Heart right ventricle (tissue), 16 donors: Measurements from ENCODE around the gene MOB3B. TPM values are rescaled to one million over a fixed set of nuclear protein-coding genes. Genes with fewer than 3 reads are reported as not detected.
A peak's percentile ranks its signal among the peaks of the same experiment; 100 is the strongest.

Experiments used
- ATAC-seq, 8 donors: fragments of 200-7000 bp; cut with Tn5 transposase; one replicate each; pipeline ENCODE4 v1.9.1; 2020; ENCODE audit warnings: mild to moderate bottlenecking in 8 of 8, moderate library complexity in 8 of 8, moderate number of reproducible peaks in 1 of 8
- DNase-seq, 2 donors: peaks; one replicate each; pipeline ENCODE4 v3.0.0-alpha.2; 2020
- H3K27ac ChIP-seq, 10 donors: fragments of 200-600 bp; sonication (generic) in 2 of 10; one replicate each; pipeline versions ENCODE4 v1.5.0 to v1.8.0; 2020 to 2022; ENCODE audit warnings: mild to moderate bottlenecking in 3 of 10
- H3K27me3 ChIP-seq, 7 donors: fragments of 200-600 bp; one replicate each; pipeline ENCODE4 v1.8.0; 2021 to 2022; ENCODE audit warnings: mild to moderate bottlenecking in 2 of 7
- H3K36me3 ChIP-seq, 9 donors: fragments of 200-600 bp; sonication (generic) in 1 of 9; one replicate each; pipeline versions ENCODE4 v1.5.0 to v1.8.0; 2020 to 2022; ENCODE audit warnings: mild to moderate bottlenecking in 2 of 9
- H3K4me1 ChIP-seq, 9 donors: fragments of 200-600 bp; sonication (generic) in 1 of 9; one replicate each; pipeline versions ENCODE4 v1.5.0 to v1.8.0; 2020 to 2022; ENCODE audit warnings: mild to moderate bottlenecking in 4 of 9
- H3K4me3 ChIP-seq, 10 donors: fragments of 200-600 bp; sonication (generic) in 2 of 10; one replicate each; pipeline versions ENCODE4 v1.5.0 to v1.8.0; 2020 to 2022; ENCODE audit warnings: mild to moderate bottlenecking in 7 of 10, moderate library complexity in 2 of 10
- H3K9me3 ChIP-seq, 11 donors: fragments of 200-600 bp in 10 of 11; sonication (generic) in 2 of 11; one replicate each; pipeline versions ENCODE4 v1.5.0 to v1.8.0; 2013 to 2022; ENCODE audit warnings: mild to moderate bottlenecking in 2 of 11, control low read depth in 1 of 11, moderate library complexity in 1 of 11
- WGBS, 2 donors: extraction: QIAGEN DNeasy Blood & Tissue Kit; methylation state at CpG; one replicate each; pipeline ENCODE4 v1.1.7; 2013; ENCODE audit warnings: inconsistent platforms in 1 of 2; 5-methylcytosine and 5-hydroxymethylcytosine counted together
- intact Hi-C, 10 donors: fragments of 100-400 bp; cut with DNase I; formaldehyde crosslinking; loops; one replicate each; pipeline versions ENCODE4 v1.11.1 to v1.14.2; 2022
- polyA plus RNA-seq, 2 donors: library from polyadenylated mRNA; stranded (reverse); fragments of 200-250 nt; gene quantifications; one replicate each; pipeline ENCODE4 v1.2.3, GENCODE V29; 2013
- total RNA-seq, 10 donors: library from RNA; stranded (reverse); fragmentation: NEBNext Ultra II Directional in 3 of 10; extraction: Animal tissue kit (Norgen Biotek cat#: 25700) in 3 of 10; gene quantifications; one replicate each; pipeline versions ENCODE4 v1.2.1 to v1.2.4, GENCODE V29; 2021 to 2023
- TF ChIP-seq, protein P1 (sequence below), 9 donors: fragments of 200-600 bp; sonication (generic) in 2 of 9; IDR thresholded peaks; one replicate each; pipeline versions ENCODE4 v1.5.0 to v1.8.0; 2021 to 2022; ENCODE audit warnings: antibody characterized with exemption in 9 of 9, mild to moderate bottlenecking in 5 of 9, moderate library complexity in 1 of 9
- donor health status: Arrhythmogenic right ventricular cardiomyopathy.
- donor health status: ischemic (EF 13 %, LVEDD 7.1; RV severe dilation, severe dysfunction).
- donor health status: healthy with polysubstance abuse.
- donor health status: DM: no; HTN: yes; CAD: no.
- donor health status: DM: no; HTN: no; CAD: no.
- donor health status: ischemic (EF 25% LVEDD 6.9; RV normal size, moderate dysfunction).
- donor health status: ischemic (EF 25% LVEDD 5.7; RV mildly dilated, moderate dysfunction).
- donor health status: healthy.
- donor health status: DM: yes; HTN: yes; CAD: no.
- donor health status: Ischemic cardiomyopathy.
- donor health status: ischemic (EF 35%, LVEDD 5.7; RV mildly dilated, moderate dysfunction).
- donor health status: nonischemic (EF 11% LVEDD 7.7; RV severe dilation, severe dysfunction).
- donor health status: DM: yes; HTN: yes; CAD: no.
- donor health status: PGD.
- donor health status: ischemic (EF 29% LVEDD 5.4; RV normal size, mild dysfunction).
- donor health status: nonischemic (EF 23%, LVEDD 6.1; RV moderate dilation, normal function).

The MOB3B gene
- total and polyA plus RNA-seq, 12 donors, result 0.39 to 2.3 (median 1.3) TPM

DNA sequence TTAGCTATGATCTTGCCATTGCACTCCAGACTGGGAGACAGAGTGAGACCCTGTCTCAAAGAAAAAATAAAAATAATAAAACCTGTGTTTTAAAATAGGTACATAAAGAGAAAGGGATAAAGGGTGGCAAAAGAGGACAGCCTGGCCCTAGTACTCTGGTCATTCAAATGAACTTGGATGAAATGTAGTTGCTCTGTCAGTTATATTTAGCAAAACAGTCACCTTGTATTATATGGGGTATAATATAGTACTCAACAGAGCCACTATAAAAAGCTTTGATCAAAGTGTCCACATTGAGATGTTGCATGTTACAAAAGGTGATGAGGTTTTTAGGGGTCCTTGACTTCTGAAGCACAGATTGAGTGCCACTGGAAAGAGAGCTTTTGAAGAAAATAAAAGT is 171.6 kb downstream of the MOB3B start:
- ATAC-seq, result peak in 1 of 8 donors; percentile 47

DNA sequence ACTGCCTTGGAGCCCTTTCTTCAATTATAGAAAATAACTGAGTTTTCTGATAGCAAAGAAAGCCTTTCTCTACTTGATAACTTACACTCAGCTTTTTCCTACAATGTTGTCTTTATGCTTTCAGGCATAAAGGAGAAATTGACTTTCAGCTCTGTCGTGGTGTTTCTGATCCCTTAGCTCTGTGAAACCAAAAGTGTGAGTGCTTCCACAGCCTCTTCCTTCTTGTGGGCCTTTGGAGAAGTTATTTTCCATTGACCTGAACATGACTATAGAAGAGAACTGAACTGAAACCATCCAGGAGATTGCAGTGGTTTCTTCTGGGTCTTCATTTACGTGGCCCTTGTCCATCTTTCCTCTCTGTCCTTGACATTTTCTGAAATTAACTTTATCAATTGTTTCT is 173.2 kb downstream of the MOB3B start:
- Histone ChIP-seq H3K4me1 (peaks cover 0 to 40% (median 13%) of the 10 kb centered on the region in 9 donors), H3K4me3 (no peak overlapping the region), H3K27ac (peak overlapping the region in 1 of 10 donors; percentile 70), H3K27me3 (no peaks in the 10 kb centered on the region), H3K9me3 (no peaks in the 10 kb centered on the region), H3K36me3 (peaks cover 0 to 6% (median 0%) of the 10 kb centered on the region in 9 donors)
- ATAC-seq (peak in 1 of 8 donors; percentile 25), DNase-seq (no peak)
- WGBS, 2 donors, result 83% methylated on average over 2 of the region's 2 CpGs
- TF ChIP-seq, protein P1, sequence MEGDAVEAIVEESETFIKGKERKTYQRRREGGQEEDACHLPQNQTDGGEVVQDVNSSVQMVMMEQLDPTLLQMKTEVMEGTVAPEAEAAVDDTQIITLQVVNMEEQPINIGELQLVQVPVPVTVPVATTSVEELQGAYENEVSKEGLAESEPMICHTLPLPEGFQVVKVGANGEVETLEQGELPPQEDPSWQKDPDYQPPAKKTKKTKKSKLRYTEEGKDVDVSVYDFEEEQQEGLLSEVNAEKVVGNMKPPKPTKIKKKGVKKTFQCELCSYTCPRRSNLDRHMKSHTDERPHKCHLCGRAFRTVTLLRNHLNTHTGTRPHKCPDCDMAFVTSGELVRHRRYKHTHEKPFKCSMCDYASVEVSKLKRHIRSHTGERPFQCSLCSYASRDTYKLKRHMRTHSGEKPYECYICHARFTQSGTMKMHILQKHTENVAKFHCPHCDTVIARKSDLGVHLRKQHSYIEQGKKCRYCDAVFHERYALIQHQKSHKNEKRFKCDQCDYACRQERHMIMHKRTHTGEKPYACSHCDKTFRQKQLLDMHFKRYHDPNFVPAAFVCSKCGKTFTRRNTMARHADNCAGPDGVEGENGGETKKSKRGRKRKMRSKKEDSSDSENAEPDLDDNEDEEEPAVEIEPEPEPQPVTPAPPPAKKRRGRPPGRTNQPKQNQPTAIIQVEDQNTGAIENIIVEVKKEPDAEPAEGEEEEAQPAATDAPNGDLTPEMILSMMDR (IDR thresholded peaks at IDR 0.05), result no peak
- intact Hi-C loops, result loop anchor here in 2 of 10 donors (10.0 kb wide), 2 partner anchors 48 to 62 kb away; partner anchors contain the start of gene EQTN (in 1 of the 2)

More for the DNA sequence above, 171.6 kb downstream of the MOB3B start:
- peaks cover 0 to 27% (median 7%) of the 10 kb centered on the region in 9 donors for H3K4me1 ChIP-seq
- TF ChIP-seq, protein P1 (IDR thresholded peaks at IDR 0.05), result no peak
- H3K27ac ChIP-seq, result no peak overlapping the region
- DNase-seq, result no peak
- intact Hi-C loops, result loop anchor here in 2 of 10 donors (10.0 kb wide), 2 partner anchors 47 to 63 kb away; partner anchors contain the start of gene EQTN (in 1 of the 2)
- peaks cover 0 to 6% (median 0%) of the 10 kb centered on the region in 9 donors for H3K36me3 ChIP-seq
- H3K9me3 ChIP-seq, result no peaks in the 10 kb centered on the region
- no peak overlapping the region for H3K4me3 ChIP-seq
- no peaks in the 10 kb centered on the region for H3K27me3 ChIP-seq

DNA sequence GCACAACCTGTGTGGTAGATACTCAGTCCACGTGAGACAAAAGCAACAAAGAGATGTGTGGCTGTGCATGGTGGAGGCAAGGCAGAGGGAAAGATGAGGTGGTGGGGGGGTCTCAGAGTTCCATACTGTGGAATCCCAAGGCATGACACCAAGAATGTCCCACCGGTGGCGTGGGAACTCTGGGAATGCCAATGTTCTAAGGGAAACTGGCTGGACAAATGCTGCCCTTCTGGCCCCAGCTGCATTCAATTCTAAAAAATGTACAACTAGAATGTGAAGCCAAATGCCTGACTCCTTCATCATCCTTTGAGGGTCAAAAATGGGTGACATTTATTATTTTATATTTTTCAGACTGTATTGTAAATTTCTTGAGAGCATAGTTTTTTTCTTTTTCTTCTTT is 174.4 kb downstream of the MOB3B start:
- Histone ChIP-seq H3K4me1 (peaks cover 0 to 44% (median 17%) of the 10 kb centered on the region in 9 donors), H3K9me3 (no peaks in the 10 kb centered on the region), H3K36me3 (peaks cover 0 to 6% (median 0%) of the 10 kb centered on the region in 9 donors), H3K27ac (no peak overlapping the region), H3K4me3 (no peak overlapping the region), H3K27me3 (no peaks in the 10 kb centered on the region)
- ATAC-seq (no peak), DNase-seq (no peak)
- intact Hi-C loops, result loop anchor here in 2 of 10 donors (10.0 kb wide), 2 partner anchors 50 to 60 kb away; partner anchors contain the start of gene EQTN (in 1 of the 2)
- TF ChIP-seq, protein P1 (IDR thresholded peaks at IDR 0.05), result no peak
- WGBS, 2 donors, result 91% methylated on average over 3 of the region's 3 CpGs

DNA sequence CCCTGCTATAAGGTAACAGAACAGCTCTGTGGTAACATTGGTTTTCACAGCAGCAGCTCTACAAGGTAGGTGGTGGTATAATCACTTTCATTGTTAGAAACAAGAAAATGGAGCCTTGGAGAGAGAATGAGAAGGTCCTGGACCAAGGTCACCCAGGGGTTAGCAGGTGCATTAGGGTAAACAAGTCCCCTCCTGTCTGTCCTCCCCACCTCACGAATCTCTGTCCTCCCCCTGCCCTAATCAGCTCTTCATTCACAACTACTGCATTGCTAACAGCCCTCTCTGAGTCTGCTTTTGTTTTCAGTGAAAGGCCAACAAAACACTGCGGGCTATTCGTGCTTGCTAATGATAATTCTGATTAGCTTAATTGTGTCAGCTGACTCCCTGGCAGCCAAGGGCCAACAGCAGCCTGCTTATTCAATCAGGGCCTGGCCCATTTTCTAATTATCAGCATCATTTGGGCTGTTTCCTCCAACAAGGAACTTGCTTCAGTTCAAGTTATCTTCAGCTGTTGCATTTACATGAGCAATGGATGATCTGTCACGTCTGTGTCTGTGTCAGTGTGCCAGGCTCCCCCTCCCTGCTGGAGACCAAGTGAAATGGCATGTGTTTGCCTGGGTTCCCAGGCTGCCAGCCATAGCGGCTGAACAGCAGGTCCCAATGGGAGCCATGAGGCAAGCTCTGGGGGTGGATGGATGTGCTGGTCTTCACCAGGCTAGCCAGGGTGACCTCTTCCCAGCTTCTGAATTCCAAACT is 176.0 kb downstream of the MOB3B start:
- peak in 1 of 8 donors; percentile 48 for ATAC-seq
- intact Hi-C loops, result loop anchor here in 2 of 10 donors (10.0 kb wide), 2 partner anchors 51 to 59 kb away; partner anchors contain the start of gene EQTN (in 1 of the 2)
- H3K27ac ChIP-seq, result peak overlapping the region in 2 of 10 donors; percentile 56 to 72
- peaks cover 0 to 49% (median 17%) of the 10 kb centered on the region in 9 donors for H3K4me1 ChIP-seq
- DNase-seq, result no peak
- 36 to 37% methylated on average over 5 of the region's 5 CpGs for WGBS, 2 donors
- no peaks in the 10 kb centered on the region for H3K9me3 ChIP-seq
- H3K27me3 ChIP-seq, result no peaks in the 10 kb centered on the region
- peaks cover 0 to 6% (median 0%) of the 10 kb centered on the region in 9 donors for H3K36me3 ChIP-seq
- TF ChIP-seq, protein P1 (IDR thresholded peaks at IDR 0.05), result no peak
- H3K4me3 ChIP-seq, result no peak overlapping the region
